ENCODE measurements around the gene DNAJC8.

Gene DNAJC8

DNA sequence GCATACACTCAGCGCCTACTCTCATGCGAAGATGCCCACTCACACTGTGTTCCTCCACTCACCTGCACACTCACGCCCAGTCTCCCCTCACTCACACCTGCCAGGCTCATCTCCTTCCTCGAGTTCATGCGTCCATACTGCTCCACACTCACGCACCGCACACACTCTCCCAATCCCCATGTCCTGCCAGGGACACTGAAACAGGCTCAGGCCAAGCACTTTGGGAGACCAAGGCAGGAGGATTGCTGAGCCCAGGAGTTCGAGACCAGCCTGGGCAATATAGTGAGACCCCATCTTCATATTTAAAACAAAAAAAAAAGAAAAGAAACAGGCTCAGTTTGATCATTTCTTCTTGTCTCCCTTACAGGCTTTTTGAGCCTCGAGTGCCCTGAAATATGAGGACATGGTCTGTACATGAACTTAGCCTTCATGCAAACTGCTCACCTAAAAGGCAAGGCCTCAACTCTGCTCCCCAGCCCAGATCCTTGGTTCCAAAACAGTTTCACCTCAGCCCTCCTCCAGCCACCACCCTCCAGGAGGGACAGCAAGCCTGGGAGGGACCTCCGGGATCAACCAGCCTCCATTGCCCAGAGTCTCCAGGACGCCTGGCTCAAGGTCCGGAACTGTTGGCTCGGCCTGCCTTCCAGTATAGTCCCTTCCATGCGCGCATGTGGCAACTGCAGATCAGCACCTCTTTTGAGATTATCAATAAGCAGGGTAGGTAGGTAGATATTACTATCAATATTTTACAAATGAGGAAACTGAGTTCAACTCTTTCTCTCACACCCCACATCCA lies 53.9 kb downstream of the DNAJC8 start:
- TF ChIP-seq, protein P1, sequence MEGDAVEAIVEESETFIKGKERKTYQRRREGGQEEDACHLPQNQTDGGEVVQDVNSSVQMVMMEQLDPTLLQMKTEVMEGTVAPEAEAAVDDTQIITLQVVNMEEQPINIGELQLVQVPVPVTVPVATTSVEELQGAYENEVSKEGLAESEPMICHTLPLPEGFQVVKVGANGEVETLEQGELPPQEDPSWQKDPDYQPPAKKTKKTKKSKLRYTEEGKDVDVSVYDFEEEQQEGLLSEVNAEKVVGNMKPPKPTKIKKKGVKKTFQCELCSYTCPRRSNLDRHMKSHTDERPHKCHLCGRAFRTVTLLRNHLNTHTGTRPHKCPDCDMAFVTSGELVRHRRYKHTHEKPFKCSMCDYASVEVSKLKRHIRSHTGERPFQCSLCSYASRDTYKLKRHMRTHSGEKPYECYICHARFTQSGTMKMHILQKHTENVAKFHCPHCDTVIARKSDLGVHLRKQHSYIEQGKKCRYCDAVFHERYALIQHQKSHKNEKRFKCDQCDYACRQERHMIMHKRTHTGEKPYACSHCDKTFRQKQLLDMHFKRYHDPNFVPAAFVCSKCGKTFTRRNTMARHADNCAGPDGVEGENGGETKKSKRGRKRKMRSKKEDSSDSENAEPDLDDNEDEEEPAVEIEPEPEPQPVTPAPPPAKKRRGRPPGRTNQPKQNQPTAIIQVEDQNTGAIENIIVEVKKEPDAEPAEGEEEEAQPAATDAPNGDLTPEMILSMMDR (conservative IDR thresholded peaks at IDR 0.05; ENCODE audit: low read depth): no peak
- ChIA-PET CTCF (no interaction called here), POLR2A (ENCODE audit: low non-redundant PET) (no interaction called here)
- no peak overlapping the region for H3K27ac ChIP-seq
- no peak for DNase-seq (ENCODE audit: low spot score)

GRCh38 chr1:28176492-28177470 lies 56.0 kb downstream of the DNAJC8 start, which contains the start of gene PTAFR:
Gene PTAFR (minus strand): TSS chr1:28176690. CDS start chr1:28151021, 25,669 bp downstream.
- DNase-seq (ENCODE audit: low spot score): no peak
- ChIA-PET POLR2A (ENCODE audit: low non-redundant PET) (no interaction called here), CTCF (no interaction called here)
- TF ChIP-seq, protein P1 (conservative IDR thresholded peaks at IDR 0.05; ENCODE audit: low read depth): no peak
- H3K27ac ChIP-seq: no peak within 1 kb of the TSS

DNA sequence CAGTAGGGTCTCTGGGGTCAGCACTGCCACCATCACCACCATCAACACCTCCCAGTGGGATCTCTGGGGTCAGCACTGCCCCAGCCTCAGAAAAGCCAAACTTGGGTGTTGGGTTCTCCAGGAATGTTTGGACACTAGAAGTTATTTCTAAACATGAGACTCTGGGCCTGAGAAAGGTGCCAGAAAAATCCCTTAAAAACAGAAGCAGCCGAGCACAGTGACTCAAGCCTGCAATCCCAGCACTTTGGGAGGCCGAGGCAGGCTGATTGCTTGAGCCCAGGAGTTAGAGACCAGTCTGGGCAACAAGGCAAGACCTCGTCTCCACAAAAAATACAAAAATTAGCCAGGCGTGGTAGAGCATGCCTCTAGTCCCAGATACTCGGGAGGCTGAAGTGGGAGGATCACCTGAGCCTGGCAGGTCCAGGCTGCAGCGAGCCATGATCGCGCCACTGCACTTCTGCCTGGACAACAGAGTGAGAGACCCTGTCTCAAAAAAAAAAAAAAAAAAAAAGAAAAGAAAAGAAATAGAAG lies 56.8 kb downstream of the DNAJC8 start:
- no peak for DNase-seq (ENCODE audit: low spot score)
- TF ChIP-seq, protein P1 (conservative IDR thresholded peaks at IDR 0.05; ENCODE audit: low read depth): no peak
- H3K27ac ChIP-seq: no peak overlapping the region
- CTCF ChIA-PET: no interaction called here
- POLR2A ChIA-PET (ENCODE audit: low non-redundant PET): no interaction called here

DNA sequence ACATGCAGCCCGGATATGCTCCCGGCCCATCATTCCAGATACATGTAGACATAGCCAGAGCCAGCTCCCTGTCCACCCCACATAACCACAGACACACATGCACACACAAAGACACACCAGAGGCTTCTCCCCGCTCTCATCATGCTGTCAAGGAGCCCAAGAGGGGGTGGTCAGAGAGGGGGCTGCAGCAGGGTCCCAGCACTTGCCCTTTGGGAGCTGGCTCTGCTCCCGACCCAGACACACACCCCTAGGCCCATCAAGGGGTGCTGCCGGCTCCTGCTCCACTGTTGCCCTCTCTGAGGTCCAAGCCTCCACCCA lies 58.9 kb downstream of the DNAJC8 start:
- CTCF ChIA-PET: no interaction called here
- no peak overlapping the region for H3K27ac ChIP-seq
- no peak for DNase-seq (ENCODE audit: low spot score)
- POLR2A ChIA-PET (ENCODE audit: low non-redundant PET): no interaction called here
- TF ChIP-seq, protein P1 (conservative IDR thresholded peaks at IDR 0.05; ENCODE audit: low read depth): no peak

DNA sequence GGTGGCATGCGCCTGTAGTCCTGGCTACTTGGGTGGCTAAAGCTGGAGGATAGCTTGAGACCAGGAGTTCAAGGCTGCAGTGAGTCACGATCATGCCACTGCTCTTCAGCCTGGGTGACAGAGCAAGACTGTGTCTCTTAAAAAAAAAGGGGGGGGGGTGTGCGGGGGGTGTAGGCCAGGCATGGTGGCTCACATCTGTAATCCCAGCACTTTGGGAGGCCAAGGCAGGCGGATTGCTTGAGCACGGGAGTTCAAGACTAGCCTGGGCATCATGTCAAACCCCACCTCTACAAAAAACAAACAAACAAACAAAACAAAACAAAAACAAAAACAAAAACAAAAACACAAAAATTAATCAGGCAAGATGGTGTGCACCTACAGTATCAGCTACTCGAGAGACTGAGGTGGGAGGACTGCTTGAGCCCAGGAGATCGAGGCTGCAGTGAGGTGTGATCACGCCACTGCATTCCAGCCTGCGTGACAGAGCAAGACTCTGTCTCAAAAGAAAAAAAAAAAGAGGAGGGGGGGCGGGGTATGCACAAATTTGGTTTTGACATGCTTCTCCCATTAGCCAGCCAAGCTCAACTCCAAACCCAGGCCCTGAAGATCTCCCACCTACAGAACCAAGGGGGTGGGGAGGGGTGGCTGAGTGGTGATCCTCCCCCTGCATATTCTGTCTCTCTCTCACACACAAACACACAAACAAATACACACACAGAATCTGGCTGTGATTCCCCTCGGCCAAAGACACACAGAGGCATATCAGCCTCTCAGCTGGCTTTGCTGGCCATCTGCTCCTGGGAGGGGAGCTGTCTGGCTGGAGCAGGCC lies 59.5 kb downstream of the DNAJC8 start:
- no peak overlapping the region for H3K27ac ChIP-seq
- ChIA-PET POLR2A (ENCODE audit: low non-redundant PET) (no interaction called here), CTCF (interaction anchor here (0.7 kb wide), 1 partner anchor 1027 kb away, joined by 7 read pairs; no protein-coding TSS in a partner anchor)
- DNase-seq (ENCODE audit: low spot score): no peak
- TF ChIP-seq, protein P1 (conservative IDR thresholded peaks at IDR 0.05; ENCODE audit: low read depth): no peak
